HG03039 (cell line): ENCODE results near the gene MIEF1.
A peak's percentile ranks its signal among the peaks of the same experiment; 100 is the strongest.
"Not testable (repeated sequence)": the region's sequence is repeated elsewhere in the genome, so short reads cannot be mapped to it uniquely, and the experiment has no call there.

Experiments
- ATAC-seq: cut with Tn5 transposase; IDR thresholded peaks from one replicate; pipeline ENCODE4 v1.9.1; 2021; ENCODE audit warnings: mild to moderate bottlenecking, moderate library complexity; ENCODE audit not compliant: unreplicated experiment

MIEF1 gene

GRCh38 chr22:39511226-39511625, 9.1 kb downstream of the MIEF1 start:
- ATAC-seq, result no peak

DNA sequence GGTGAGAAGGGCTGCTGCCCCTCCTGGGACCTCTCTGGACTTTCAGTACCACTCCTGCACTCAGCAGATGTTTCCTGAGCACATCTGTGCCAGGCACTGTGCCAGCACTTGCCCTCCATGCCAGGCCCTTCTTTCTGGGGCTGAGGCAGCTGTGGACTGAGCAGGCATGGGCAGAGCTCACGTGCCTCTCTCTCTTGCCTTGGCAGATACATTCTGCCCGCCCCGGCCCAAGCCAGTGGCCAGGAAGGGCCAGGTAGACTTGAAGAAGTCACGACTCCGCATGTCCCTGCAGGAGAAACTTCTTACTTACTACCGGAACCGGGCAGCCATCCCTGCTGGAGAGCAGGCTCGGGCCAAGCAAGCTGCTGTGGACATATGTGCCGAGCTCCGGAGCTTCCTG, 9.9 kb downstream of the MIEF1 start:
- no peak for ATAC-seq

GRCh38 chr22:39513791-39514190, 11.7 kb downstream of the MIEF1 start:
- no peak for ATAC-seq

GRCh38 chr22:39514373-39514973, 12.4 kb downstream of the MIEF1 start:
- no peak for ATAC-seq

DNA sequence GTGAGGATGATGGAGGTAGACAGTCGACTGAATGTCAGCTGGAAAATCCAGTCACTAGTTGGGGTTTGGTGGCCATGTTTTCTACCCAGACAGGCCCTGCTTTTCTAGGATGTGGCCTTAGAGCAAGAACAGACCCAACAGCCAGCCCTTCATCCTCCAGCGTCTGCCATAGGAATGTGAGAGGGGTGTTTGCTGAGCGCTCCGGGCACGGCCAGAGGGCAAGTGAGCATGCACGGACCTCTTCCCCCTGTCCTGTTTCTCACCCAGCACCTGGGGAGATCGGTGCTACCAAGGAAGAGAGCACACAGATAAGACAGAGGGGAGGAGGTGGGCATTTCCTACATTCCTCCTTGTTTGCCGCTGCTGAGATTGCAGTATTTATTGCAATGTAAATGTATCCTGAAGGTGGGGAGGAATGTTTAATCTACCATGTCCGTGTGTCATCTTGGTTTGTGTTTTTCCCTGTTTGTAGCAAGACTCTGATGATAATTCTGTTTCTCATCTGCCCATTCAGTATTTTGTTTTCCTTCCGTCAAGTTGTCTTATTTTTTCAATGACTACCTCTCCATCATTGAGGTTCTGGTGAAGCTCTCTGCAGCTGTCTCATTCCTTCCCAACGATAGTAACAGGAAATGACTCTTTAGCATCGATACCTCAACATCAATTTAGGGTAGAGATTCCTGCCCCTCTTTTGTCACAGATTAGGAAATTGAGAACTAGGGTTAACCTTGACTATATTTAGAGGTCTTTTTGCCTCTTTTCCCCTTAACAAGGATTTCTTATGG, 13.4 kb downstream of the MIEF1 start:
- no peak for ATAC-seq

GRCh38 chr22:39517470-39517869, 15.4 kb downstream of the MIEF1 start:
- ATAC-seq, result no peak

DNA sequence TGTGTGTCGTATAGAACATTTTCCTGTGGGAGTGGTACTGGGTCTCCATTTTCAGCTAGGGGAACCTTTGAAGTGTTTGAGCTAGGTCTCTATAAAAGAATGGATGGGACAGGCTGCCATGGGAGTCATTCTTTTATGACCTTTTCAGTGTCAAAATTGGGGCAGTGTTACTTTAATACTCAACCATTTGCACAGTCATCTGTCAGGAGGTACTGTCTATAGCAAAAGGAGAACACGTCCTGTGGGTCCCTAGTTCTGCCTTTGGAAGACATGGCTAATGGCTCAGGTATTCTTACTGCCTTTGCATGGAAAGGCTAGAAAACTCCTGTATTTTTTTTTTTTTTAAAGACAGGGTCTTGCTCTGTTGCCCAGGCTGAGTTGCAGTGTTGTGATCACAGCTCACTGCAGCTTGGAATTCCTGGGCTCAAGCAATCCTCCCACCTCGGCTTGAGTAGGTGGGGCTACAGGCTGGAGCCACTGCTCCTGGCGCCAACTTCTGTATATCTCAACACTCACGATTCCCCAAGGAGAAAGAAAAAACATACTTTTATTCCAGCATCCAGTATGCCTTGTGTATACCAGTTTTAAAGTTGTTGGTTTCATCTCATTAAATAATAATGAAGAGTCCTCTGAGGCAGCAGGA, 16.2 kb downstream of the MIEF1 start:
- ATAC-seq, result no peak

- ATAC-seq, result no peak
These were observed 17.0 kb downstream of the MIEF1 start for GRCh38 chr22:39518996-39519680.

DNA sequence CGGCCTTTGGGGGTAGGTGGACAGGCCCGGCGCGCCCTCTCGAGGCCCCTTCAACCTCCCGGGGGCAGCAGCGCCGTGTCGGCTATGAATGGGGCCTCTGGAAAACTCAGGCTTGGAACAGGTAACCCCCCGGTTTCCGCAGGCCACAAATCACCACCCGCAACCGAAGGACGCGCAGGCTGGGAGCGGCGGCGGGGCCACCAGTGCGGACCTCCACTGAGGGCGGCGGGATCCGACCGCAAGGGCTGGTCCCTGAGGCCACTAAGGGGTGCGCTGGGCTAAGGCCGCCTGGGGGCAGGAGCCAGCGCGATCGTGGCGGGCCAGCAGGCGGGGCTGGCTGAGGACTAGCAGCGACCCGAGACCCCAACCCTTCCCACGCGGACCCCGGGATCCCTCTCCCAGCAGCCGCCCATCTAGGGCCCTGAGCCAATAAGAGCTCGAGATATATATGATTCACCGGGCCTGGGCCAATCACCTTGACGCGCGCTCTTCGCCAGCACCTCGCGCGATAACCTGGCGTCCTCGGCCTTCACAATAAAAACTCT, 17.7 kb downstream of the MIEF1 start:
- peak; percentile 63 for ATAC-seq

DNA sequence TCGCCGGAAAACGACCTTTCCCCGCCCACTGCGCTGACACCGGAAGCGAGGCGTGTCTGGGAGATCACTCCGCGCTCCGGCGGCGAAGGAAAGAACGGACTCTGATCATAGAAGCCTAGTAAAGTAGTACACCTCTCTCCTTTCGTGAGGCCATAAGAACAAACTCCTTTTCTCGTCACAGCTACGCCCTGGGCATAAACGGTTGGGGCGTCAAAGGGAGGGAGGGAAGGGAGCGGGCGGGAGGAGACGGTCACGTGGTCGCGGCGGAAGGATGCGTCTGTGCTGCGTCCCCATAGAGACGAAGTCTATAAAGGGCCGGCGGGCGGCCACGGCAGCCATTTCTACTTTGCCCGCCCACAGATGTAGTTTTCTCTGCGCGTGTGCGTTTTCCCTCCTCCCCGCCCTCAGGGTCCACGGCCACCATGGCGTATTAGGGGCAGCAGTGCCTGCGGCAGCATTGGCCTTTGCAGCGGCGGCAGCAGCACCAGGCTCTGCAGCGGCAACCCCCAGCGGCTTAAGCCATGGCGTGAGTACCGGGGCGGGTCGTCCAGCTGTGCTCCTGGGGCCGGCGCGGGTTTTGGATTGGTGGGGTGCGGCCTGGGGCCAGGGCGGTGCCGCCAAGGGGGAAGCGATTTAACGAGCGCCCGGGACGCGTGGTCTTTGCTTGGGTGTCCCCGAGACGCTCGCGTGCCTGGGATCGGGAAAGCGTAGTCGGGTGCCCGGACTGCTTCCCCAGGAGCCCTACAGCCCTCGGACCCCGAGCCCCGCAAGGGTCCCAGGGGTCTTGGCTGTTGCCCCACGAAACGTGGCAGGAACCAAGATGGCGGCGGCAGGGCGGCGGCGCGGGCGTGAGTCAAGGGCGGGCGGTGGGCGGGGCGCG, 18.4 kb downstream of the MIEF1 start, which contains the start of gene ATF4:
TSS of gene ATF4 (plus strand) at position 337 of the 880 bp plus-strand sequence. CDS start 884 bp downstream, outside the sequence.
- ATAC-seq, result peak; percentile 39

GRCh38 chr22:39521106-39521885, 19.2 kb downstream of the MIEF1 start:
- ATAC-seq, result not testable (repeated sequence)

DNA sequence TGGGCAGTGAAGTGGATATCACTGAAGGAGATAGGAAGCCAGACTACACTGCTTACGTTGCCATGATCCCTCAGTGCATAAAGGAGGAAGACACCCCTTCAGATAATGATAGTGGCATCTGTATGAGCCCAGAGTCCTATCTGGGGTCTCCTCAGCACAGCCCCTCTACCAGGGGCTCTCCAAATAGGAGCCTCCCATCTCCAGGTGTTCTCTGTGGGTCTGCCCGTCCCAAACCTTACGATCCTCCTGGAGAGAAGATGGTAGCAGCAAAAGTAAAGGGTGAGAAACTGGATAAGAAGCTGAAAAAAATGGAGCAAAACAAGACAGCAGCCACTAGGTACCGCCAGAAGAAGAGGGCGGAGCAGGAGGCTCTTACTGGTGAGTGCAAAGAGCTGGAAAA, 20.0 kb downstream of the MIEF1 start:
- ATAC-seq, result not testable (repeated sequence)

DNA sequence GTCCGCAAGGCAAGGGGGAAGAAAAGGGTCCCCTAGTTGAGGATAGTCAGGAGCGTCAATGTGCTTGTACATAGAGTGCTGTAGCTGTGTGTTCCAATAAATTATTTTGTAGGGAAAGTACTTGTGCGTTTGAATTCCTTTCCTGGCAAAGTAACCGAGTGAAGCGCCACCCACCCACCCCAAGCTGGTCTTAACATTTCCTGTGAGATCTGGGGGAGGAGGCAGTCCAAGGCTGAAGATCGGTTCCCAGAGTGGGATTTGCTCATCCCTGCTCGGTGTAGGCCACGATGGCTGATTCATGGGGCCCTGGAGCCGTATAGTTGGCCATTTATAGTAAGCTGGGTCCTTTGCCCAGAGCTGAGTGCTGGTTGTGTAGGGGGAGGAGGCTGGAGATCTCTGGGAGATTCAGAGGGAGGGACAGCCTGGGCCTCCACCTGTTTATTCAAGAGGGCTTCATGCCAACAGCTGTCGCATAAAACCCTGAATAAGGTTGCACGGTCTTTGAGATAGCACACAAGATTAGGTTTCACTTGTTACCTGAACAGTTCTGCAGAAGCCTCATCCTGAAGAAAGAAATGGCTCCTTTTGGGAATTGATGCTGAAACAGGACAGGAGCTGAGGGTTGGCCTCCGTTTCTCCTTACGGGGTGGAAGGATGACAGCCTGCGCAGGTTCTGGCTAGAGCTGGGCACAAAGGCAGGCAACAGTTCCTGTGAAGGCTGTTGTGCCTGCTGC, 20.6 kb downstream of the MIEF1 start:
- no peak for ATAC-seq

GRCh38 chr22:39524089-39524752, 22.1 kb downstream of the MIEF1 start:
- ATAC-seq, result no peak

GRCh38 chr22:39524753-39525657, 22.9 kb downstream of the MIEF1 start:
- ATAC-seq, result no peak

- no peak for ATAC-seq
These were observed 23.5 kb downstream of the MIEF1 start for GRCh38 chr22:39525658-39525975.

DNA sequence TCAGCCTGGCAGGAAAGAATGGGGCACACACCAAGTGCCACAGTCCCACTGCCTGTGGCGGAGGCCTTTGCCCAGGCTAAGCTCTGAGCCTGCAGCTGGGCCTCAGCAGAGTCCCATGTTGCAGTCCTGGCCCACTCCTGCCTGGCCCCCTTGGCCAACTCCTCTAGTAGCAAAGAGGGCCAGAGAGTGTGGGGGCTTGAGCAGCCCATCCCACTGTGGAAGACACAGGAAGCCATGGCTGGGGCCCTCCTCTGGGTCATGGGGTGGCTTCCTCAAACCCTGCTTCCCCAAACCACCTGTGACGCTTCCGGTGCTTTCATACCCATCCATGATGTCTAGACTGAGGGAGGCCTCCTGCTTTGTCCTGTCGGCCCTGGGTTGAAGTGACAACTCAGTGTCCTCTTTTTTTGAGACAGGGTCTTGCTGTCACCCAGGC, 24.7 kb downstream of the MIEF1 start:
- no peak for ATAC-seq
